T47D (cell line): ENCODE results near the gene SLC7A6.

ENCODE experiments used
- DNase-seq, 2 experiments: peaks; one replicate each; pipeline versions ENCODE4 v3.0.0 to v3.0.0-alpha.2; 2011 to 2012; ENCODE audit warnings: low read depth in 1 of 2, low spot score in 1 of 2
- JUND ChIP-seq: IDR thresholded peaks from 2 replicates; pipeline ENCODE4 v1.6.1; 2012; ENCODE audit warnings: low read depth
- in situ Hi-C: cut with HindIII; loops from 2 replicates; pipeline ENCODE4 v1.10.0; 2016; ENCODE audit warnings: low sequenced_read_pairs, low pct_unique_long_range_greater_than_20kb

SLC7A6 gene

GRCh38 chr16:68270353-68270752 is 6.0 kb downstream of the SLC7A6 start:
- in situ Hi-C loops = no loop called here
- TF ChIP-seq JUND = no peak
- DNase-seq = no peak

DNA sequence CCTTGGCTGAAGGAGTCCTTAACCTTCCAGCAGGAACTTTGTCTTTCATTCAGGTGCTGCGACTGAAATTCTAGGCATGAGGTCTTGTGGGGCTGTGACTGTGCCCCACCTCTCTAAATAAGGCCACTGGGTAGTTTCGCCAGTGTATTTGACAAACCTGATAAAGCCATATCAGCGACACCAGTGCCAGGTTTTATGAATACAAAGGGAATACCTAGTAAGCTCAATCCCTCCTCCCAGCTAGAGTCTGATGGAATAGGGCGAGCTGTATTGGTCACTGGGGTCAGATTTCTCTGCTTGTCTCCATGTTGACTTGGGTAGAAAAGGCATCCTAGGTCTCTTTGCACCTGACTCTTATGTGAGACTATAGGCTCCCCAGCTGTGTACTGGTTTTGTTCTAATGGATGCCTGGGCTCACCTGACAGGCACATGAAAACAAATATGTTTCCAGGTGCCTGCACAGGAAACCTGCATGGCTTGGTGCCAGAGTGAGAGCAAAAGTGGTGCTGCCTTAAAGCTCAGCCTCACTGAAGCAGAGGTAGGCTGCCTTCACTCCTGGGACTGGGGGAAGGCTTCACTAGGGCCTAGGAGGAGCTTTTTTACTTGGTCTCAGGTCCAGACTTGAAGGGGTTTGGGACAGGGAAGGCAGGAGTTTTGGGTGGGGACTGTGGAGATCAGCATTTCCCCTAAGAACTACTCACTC is 8.3 kb downstream of the SLC7A6 start:
- in situ Hi-C loops = no loop called here
- peak; percentile 21 to 49 for DNase-seq
- TF ChIP-seq JUND = no peak

DNA sequence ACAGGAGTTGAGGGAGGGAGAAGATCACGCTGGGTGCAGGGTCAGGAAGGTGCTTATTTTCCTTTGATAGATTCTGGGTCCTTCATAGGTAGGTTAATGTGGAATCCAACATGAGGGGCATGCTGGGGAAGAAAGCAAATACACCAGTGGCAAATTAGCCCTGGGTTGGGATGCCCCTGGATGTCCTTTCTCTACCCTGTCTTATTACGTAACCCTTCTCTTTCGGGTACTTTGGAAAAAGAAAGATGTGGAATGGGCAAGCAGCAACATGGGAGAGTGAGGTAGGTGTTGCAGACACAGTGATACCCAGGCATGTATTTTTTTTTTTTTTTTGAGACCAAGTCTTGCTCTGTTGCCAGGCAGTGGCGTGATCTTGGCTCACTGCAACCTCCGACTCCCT is 9.1 kb downstream of the SLC7A6 start:
- in situ Hi-C loops = no loop called here
- no peak for DNase-seq
- no peak for TF ChIP-seq JUND

DNA sequence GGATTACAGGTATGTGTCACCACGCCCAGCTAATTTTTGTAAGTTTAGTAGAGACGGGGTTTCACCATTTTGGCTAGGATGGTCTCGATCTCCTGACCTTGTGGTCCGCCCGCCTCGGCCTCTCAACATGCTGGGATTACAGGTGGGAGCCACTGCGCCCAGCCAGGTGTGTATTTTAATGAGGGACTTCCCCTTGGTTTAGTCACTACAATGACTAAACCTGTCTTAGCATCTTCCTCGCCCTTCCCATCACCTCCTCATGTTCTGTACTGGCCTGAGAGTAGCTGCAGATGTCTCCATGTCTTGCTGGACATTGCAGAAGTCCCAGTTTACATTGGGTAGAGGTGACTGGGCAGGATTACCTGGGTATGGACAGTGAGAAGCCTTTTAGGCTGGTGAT is 9.6 kb downstream of the SLC7A6 start:
- no peak for DNase-seq
- TF ChIP-seq JUND = no peak
- in situ Hi-C loops = no loop called here

- in situ Hi-C loops = no loop called here
- no peak for DNase-seq
- no peak for TF ChIP-seq JUND
Measured at GRCh38 chr16:68274441-68274840, 10.1 kb downstream of the SLC7A6 start.

DNA sequence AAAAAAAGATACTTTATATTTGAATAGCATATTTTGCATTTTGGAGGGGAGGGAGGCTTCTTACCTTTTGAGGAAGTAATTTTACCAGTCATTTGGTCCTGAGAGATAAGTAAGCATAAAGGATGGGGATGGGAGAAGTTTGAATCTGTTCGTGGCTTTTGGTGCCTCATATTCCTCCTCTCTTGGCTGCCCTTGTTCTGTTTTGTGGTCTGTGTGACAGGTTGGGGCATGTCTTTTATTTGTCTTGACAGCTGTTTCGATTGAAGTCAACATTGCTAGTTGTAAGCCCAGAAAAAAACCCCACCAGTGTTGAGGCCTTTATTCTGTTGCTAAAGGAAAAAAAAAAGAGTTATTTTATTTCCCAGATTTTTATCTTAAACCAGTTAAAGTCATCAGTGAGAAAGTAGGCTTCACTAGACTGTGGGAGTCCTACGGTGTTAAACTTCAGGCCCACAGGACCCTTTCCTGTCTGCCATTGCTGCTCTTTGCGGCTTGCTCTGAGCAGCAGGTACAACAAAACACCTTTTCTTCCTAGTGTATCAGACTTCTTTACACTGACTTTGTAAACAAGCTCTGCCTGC is 11.4 kb downstream of the SLC7A6 start:
- peak in 1 of 2 experiments; percentile 60 for DNase-seq
- in situ Hi-C loops = no loop called here
- TF ChIP-seq JUND = no peak

DNA sequence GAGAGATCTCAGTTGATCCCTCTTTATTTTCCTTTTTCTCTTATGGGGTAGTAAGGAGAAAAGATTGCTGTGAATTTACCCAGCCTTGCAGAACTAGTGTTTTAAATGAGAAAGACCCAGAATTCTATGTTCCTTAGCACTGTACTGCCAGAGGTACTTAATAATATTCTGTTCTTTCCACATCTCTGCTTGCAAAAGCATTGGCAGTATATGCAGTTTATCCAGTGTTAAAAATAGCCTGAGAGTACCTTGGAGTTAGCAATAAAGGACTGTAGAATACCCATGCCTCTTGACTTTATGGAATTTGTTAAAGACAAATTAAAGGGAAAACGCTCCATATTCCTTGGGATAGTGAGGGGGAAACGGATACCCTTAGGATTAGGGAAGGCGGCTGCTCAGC is 11.9 kb downstream of the SLC7A6 start:
- in situ Hi-C loops = no loop called here
- no peak for DNase-seq
- no peak for TF ChIP-seq JUND

- in situ Hi-C loops = no loop called here
- no peak for TF ChIP-seq JUND
- peak in 1 of 2 experiments; percentile 75 for DNase-seq
Measured at GRCh38 chr16:68279726-68280558, 15.6 kb downstream of the SLC7A6 start.

GRCh38 chr16:68281368-68282063 is 17.2 kb downstream of the SLC7A6 start:
- in situ Hi-C loops = no loop called here
- DNase-seq = no peak
- TF ChIP-seq JUND = no peak

DNA sequence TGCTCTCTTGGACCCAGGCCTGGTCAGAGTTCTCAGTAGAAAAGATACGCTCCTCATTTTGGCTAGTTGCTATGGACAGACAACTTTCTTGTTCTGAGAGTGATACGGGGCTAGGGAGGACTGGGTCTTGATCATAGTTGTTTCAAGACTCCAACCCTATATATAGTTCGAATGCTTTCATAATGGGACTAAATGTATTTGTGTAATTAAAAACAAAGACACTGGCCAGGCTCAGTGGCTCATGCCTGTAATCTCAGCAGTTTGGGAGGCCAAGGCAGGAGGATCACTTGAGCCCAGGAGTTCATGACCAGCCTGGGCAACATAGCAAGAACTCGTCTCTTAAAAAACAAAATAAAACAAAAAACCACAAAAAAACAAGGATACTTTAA is 17.7 kb downstream of the SLC7A6 start:
- in situ Hi-C loops = no loop called here
- no peak for TF ChIP-seq JUND
- DNase-seq = no peak

- in situ Hi-C loops = no loop called here
- TF ChIP-seq JUND = no peak
Measured at GRCh38 chr16:68283346-68283745, 19.0 kb downstream of the SLC7A6 start.

DNA sequence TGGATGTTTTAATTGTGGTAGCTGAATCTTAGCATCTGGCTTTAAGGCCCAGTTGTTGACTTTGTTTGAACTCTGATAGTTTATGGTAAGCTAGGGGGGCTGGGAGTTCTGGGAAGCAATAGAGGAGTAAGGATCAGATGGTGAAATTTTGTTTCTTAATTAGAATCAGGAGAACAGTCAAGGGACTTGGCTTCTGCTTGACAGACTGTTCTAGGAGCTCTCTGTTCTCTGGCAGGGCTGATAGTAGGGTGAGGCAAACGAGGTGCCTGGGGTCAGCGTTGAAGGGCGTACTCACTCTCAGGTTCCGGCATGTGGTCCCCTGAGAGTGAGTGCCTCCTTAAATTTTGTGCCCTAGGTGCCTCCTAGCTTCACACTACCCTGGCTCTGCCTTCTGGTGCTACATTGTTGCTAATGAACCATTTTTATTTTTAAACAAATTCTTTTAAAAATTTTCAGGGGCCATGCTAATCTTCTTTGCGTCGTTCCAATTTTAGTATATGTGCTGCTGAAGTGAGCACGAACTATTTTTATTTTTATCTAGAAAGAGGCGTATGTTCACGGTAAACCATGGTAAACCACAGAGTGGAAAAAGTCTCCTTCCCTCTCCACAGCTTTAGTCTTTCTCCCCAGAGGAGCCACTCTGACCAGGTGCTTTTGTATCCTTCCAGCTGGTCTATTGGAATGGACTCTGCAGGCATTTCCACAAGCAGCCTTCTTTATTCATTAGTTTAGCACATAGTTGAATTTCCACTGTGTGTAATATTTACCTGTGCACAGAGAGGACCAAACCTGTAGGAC is 19.7 kb downstream of the SLC7A6 start:
- TF ChIP-seq JUND = no peak
- in situ Hi-C loops = no loop called here
- no peak for DNase-seq

More at GRCh38 chr16:68283346-68283745, 19.0 kb downstream of the SLC7A6 start:
- no peak for DNase-seq
